Measurements from ENCODE around the gene NRDE2.

DNA sequence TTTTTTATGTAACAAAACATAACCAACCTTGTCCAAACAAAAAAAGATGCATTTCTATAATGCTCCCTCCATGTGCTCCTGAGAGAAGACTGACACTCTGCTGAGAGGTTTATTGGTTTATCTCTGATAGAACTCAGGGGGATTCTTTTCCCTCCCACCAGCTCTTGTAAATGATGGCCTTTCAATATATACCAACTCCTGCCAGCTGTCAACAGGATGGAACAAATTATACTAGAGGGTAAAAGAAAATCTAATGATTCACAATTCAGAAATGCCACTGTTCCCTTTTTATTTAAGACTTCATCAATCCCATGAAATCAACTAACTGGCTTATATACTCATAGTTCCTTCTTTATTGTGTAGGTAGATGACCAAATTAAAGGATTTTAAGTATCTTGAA lies 50.0 kb downstream of the NRDE2 start:
- TF ChIP-seq, protein P1, sequence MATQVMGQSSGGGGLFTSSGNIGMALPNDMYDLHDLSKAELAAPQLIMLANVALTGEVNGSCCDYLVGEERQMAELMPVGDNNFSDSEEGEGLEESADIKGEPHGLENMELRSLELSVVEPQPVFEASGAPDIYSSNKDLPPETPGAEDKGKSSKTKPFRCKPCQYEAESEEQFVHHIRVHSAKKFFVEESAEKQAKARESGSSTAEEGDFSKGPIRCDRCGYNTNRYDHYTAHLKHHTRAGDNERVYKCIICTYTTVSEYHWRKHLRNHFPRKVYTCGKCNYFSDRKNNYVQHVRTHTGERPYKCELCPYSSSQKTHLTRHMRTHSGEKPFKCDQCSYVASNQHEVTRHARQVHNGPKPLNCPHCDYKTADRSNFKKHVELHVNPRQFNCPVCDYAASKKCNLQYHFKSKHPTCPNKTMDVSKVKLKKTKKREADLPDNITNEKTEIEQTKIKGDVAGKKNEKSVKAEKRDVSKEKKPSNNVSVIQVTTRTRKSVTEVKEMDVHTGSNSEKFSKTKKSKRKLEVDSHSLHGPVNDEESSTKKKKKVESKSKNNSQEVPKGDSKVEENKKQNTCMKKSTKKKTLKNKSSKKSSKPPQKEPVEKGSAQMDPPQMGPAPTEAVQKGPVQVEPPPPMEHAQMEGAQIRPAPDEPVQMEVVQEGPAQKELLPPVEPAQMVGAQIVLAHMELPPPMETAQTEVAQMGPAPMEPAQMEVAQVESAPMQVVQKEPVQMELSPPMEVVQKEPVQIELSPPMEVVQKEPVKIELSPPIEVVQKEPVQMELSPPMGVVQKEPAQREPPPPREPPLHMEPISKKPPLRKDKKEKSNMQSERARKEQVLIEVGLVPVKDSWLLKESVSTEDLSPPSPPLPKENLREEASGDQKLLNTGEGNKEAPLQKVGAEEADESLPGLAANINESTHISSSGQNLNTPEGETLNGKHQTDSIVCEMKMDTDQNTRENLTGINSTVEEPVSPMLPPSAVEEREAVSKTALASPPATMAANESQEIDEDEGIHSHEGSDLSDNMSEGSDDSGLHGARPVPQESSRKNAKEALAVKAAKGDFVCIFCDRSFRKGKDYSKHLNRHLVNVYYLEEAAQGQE (tag by site-specific recombination; IDR thresholded peaks at IDR 0.05): no peak
- TF ChIP-seq ZNF426 (tag by site-specific recombination; IDR thresholded peaks at IDR 0.05) (no peak), KLF16 (tag by site-specific recombination; IDR thresholded peaks at IDR 0.05) (no peak), ZNF510 (tag by site-specific recombination; IDR thresholded peaks at IDR 0.05; ENCODE audit: insufficient replicate concordance) (no peak), ZNF184 (tag by site-specific recombination; IDR thresholded peaks at IDR 0.05) (no peak)
- TF ChIP-seq, protein P2, sequence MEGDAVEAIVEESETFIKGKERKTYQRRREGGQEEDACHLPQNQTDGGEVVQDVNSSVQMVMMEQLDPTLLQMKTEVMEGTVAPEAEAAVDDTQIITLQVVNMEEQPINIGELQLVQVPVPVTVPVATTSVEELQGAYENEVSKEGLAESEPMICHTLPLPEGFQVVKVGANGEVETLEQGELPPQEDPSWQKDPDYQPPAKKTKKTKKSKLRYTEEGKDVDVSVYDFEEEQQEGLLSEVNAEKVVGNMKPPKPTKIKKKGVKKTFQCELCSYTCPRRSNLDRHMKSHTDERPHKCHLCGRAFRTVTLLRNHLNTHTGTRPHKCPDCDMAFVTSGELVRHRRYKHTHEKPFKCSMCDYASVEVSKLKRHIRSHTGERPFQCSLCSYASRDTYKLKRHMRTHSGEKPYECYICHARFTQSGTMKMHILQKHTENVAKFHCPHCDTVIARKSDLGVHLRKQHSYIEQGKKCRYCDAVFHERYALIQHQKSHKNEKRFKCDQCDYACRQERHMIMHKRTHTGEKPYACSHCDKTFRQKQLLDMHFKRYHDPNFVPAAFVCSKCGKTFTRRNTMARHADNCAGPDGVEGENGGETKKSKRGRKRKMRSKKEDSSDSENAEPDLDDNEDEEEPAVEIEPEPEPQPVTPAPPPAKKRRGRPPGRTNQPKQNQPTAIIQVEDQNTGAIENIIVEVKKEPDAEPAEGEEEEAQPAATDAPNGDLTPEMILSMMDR (tag by site-specific recombination; IDR thresholded peaks at IDR 0.05): no peak
- TF ChIP-seq, protein P3, sequence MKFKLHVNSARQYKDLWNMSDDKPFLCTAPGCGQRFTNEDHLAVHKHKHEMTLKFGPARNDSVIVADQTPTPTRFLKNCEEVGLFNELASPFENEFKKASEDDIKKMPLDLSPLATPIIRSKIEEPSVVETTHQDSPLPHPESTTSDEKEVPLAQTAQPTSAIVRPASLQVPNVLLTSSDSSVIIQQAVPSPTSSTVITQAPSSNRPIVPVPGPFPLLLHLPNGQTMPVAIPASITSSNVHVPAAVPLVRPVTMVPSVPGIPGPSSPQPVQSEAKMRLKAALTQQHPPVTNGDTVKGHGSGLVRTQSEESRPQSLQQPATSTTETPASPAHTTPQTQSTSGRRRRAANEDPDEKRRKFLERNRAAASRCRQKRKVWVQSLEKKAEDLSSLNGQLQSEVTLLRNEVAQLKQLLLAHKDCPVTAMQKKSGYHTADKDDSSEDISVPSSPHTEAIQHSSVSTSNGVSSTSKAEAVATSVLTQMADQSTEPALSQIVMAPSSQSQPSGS (tag by site-specific recombination; IDR thresholded peaks at IDR 0.05; ENCODE audit: low read depth): no peak
